OCI-LY7 (cell line): Measurements from ENCODE around the gene TMEM106C. TPM values are rescaled to one million over a fixed set of nuclear protein-coding genes. Genes with fewer than 3 reads are reported as not detected.

Experiments used
- BruUV-seq: library from RNA; stranded (reverse); fragments of 400-500 nt; replicated peaks from 2 replicates; lab custom pipeline; 2021; lab: Mats Ljungman, UMichigan
- CTCF ChIA-PET: fragments of 300-600 bp; sonication (Branson Sonifier 250); formaldehyde crosslinking; loops from one replicate; lab custom pipeline; 2022; ENCODE audit warnings: antibody characterized with exemption; ENCODE audit not compliant: unreplicated experiment; lab: Charles Lee
- POLR2A ChIA-PET: fragments of 300-600 bp; sonication (Branson Sonifier 250); formaldehyde crosslinking; loops from one replicate; lab custom pipeline; 2022; ENCODE audit warnings: antibody characterized with exemption; lab: Charles Lee
- DNase-seq: peaks from one replicate; pipeline ENCODE4 v3.0.0-alpha.2; 2015; ENCODE audit warnings: low spot score
- H2AFZ ChIP-seq: fragments of 200-600 bp; sonication (generic), shearing (Covaris generic); 2 replicates; pipeline ENCODE4 v1.6.1; 2014; ENCODE audit warnings: mild to moderate bottlenecking, antibody characterized with exemption, low read length, moderate library complexity
- H3K27ac ChIP-seq: fragments of 200-600 bp; sonication (generic); 2 replicates; pipeline ENCODE4 v1.5.1; 2014; ENCODE audit warnings: mixed run types, low read depth, mild to moderate bottlenecking, moderate library complexity, low read length, inconsistent platforms; ENCODE audit not compliant: poor library complexity, severe bottlenecking
- H3K36me3 ChIP-seq: fragments of 200-600 bp; sonication (generic); 2 replicates; pipeline ENCODE4 v1.6.1; 2014; ENCODE audit warnings: mild to moderate bottlenecking, antibody characterized with exemption, low read length, moderate library complexity, mixed read lengths; ENCODE audit not compliant: insufficient read depth
- H3K4me1 ChIP-seq: fragments of 200-600 bp; sonication (generic); 2 replicates; pipeline ENCODE4 v1.5.1; 2014; ENCODE audit warnings: mild to moderate bottlenecking, low read length; ENCODE audit not compliant: insufficient read depth, poor library complexity, severe bottlenecking
- H3K4me2 ChIP-seq: fragments of 200-600 bp; sonication (generic); 2 replicates; pipeline ENCODE4 v1.6.1; 2014; ENCODE audit warnings: mild to moderate bottlenecking, low read length
- H3K4me3 ChIP-seq: fragments of 200-600 bp; sonication (generic); 2 replicates; pipeline ENCODE4 v1.5.1; 2014; ENCODE audit warnings: mild to moderate bottlenecking, low read depth, low read length; ENCODE audit not compliant: poor library complexity, severe bottlenecking
- H3K79me2 ChIP-seq: fragments of 200-600 bp; sonication (generic); 2 replicates; pipeline ENCODE4 v1.6.1; 2016; ENCODE audit warnings: low read depth, mild to moderate bottlenecking, low read length, moderate library complexity, mixed read lengths; ENCODE audit not compliant: insufficient read depth
- H3K9me2 ChIP-seq: fragments of 200-600 bp; sonication (generic); 2 replicates; pipeline ENCODE4 v1.6.1; 2016; ENCODE audit warnings: mild to moderate bottlenecking, low read length, mixed read lengths; ENCODE audit not compliant: insufficient read depth
- H3K9me3 ChIP-seq: fragments of 200-600 bp; sonication (generic); 2 replicates; pipeline ENCODE4 v1.6.1; 2014; ENCODE audit warnings: mild to moderate bottlenecking, mixed run types, low read length, mixed read lengths
- H4K20me1 ChIP-seq: fragments of 200-600 bp; sonication (generic); 2 replicates; pipeline ENCODE4 v1.6.1; 2014; ENCODE audit warnings: mild to moderate bottlenecking, antibody characterized with exemption, low read length, moderate library complexity, mixed read lengths; ENCODE audit not compliant: insufficient read depth
- EZH2phosphoT487 ChIP-seq: fragments of 200-600 bp; sonication (generic); IDR thresholded peaks from 2 replicates; pipeline ENCODE4 v1.6.1; 2018; ENCODE audit warnings: low read depth, borderline replicate concordance, mild to moderate bottlenecking, mixed run types, antibody characterized with exemption, low read length, moderate library complexity, mixed read lengths
- intact Hi-C: fragments of 100-400 bp; cut with micrococcal nuclease; formaldehyde crosslinking; loops from one replicate; pipeline ENCODE4 v1.10.0; 2022; ENCODE audit not compliant: unreplicated experiment
- total RNA-seq, 2 experiments: library from RNA; depleted of rRNA in 1 of 2; stranded (reverse); fragments of >200 nt in 1 of 2; shearing (Covaris generic) in 1 of 2; gene quantifications; 2 replicates each; pipeline ENCODE4 v1.2.3, GENCODE V29; 2014 to 2022
- TF ChIP-seq, protein P1 (sequence below): fragments of 200-600 bp; sonication (generic); conservative IDR thresholded peaks from 2 replicates; pipeline ENCODE4 v1.5.1; 2014; ENCODE audit warnings: mild to moderate bottlenecking, antibody characterized with exemption, low read length, moderate library complexity, mixed read lengths

TMEM106C gene
- total RNA-seq, 2 experiments from 2014 or later = 123 to 182 TPM

DNA sequence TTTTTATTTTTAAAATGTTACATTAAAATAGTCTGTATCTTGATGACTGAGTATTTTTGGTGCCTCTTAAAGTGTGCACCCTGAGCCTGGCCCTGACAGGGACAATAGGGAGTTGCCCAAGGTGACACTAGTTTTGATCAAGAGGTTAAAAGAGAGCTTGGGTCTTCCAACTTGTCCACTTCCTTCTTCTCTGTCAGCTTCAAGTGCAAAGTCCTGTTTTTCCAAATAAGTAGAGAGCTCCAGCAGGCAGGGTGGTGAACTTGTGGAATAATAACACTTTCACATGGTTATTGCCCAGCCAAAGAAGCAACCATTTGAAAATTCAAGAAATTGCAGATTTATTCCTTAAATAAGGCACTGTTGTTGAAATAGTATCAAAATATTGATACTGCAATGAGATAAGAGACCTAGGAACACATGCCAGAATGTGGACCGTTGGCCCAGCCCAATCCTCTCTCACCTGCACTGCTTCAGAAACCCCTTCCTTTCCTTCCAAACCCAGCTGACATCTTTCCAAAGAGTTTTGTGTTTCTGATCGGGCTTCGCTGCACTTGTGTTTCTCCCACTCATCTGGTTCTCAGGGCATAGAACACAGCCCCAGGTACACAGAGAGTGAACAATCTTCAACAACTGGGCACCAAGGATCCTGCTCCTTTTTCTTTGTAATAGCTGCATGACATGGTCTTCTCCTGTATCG is 54.7 kb downstream of the TMEM106C start:
- Histone ChIP-seq H3K9me2 (no peaks in the 10 kb centered on the region), H3K9me3 (no peaks in the 10 kb centered on the region), H3K36me3 (no peaks in the 10 kb centered on the region), H2AFZ (no peak overlapping the region), H3K4me2 (no peak overlapping the region), H4K20me1 (no peaks in the 10 kb centered on the region), H3K4me1 (no peaks in the 10 kb centered on the region), H3K27ac (no peak overlapping the region), H3K79me2 (no peaks in the 10 kb centered on the region), H3K4me3 (no peak overlapping the region)
- no peak for DNase-seq
- TF ChIP-seq EZH2phosphoT487 = no peak
- TF ChIP-seq, protein P1, sequence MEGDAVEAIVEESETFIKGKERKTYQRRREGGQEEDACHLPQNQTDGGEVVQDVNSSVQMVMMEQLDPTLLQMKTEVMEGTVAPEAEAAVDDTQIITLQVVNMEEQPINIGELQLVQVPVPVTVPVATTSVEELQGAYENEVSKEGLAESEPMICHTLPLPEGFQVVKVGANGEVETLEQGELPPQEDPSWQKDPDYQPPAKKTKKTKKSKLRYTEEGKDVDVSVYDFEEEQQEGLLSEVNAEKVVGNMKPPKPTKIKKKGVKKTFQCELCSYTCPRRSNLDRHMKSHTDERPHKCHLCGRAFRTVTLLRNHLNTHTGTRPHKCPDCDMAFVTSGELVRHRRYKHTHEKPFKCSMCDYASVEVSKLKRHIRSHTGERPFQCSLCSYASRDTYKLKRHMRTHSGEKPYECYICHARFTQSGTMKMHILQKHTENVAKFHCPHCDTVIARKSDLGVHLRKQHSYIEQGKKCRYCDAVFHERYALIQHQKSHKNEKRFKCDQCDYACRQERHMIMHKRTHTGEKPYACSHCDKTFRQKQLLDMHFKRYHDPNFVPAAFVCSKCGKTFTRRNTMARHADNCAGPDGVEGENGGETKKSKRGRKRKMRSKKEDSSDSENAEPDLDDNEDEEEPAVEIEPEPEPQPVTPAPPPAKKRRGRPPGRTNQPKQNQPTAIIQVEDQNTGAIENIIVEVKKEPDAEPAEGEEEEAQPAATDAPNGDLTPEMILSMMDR = no peak
- no TSS peak for BruUV-seq
- intact Hi-C loops = no loop called here
- POLR2A ChIA-PET = no interaction called here
- CTCF ChIA-PET = interaction anchor here (0.6 kb wide), 2 partner anchors 67 to 182 kb away, joined by 3 to 5 read pairs; no protein-coding TSS in a partner anchor

Other genes with a start within 250 kb of the TMEM106C start
- 0.19 TPM in 1 of 2 replicates, not detected in the other for gene ENDOU, start 238.1 kb upstream of the TMEM106C start, total RNA-seq (2014; rRNA removed; shearing (Covaris generic))
- gene ENDOU, start 238.1 kb upstream of the TMEM106C start, total RNA-seq (2022) = 0.55 TPM in 1 of 2 replicates, not detected in the other
- gene RAPGEF3, start 204.7 kb upstream of the TMEM106C start, total RNA-seq (2014; rRNA removed; shearing (Covaris generic)) = 0.69 and 0.80 TPM in 2 replicates
- 2.9 and 4.7 TPM in 2 replicates for gene RAPGEF3, start 204.7 kb upstream of the TMEM106C start, total RNA-seq (2022)
- 3.8 and 9.6 TPM in 2 replicates for gene SLC48A1, start 190.4 kb upstream of the TMEM106C start, total RNA-seq (2014; rRNA removed; shearing (Covaris generic))
- 8.6 and 12.0 TPM in 2 replicates for gene SLC48A1, start 190.4 kb upstream of the TMEM106C start, total RNA-seq (2022)
- gene HDAC7, start 143.7 kb upstream of the TMEM106C start, total RNA-seq (2014; rRNA removed; shearing (Covaris generic)) = 38.4 and 45.9 TPM in 2 replicates
- 130 and 131 TPM in 2 replicates for gene HDAC7, start 143.7 kb upstream of the TMEM106C start, total RNA-seq (2022)
- gene VDR, start 58.6 kb upstream of the TMEM106C start, total RNA-seq (2014; rRNA removed; shearing (Covaris generic)) = 4.8 and 5.4 TPM in 2 replicates
- gene VDR, start 58.6 kb upstream of the TMEM106C start, total RNA-seq (2022) = 1.9 and 2.4 TPM in 2 replicates
- gene COL2A1, start 40.9 kb downstream of the TMEM106C start, total RNA-seq (2014; rRNA removed; shearing (Covaris generic)) = 0.03 TPM in 1 of 2 replicates, not detected in the other
- gene COL2A1, start 40.9 kb downstream of the TMEM106C start, total RNA-seq (2022) = 0.08 TPM in 1 of 2 replicates, not detected in the other
- 29.9 and 48.3 TPM in 2 replicates for gene SENP1, start 142.5 kb downstream of the TMEM106C start, total RNA-seq (2014; rRNA removed; shearing (Covaris generic))
- gene SENP1, start 142.5 kb downstream of the TMEM106C start, total RNA-seq (2022) = 54.7 and 63.5 TPM in 2 replicates
- 37.4 and 42.3 TPM in 2 replicates for gene PFKM, start 155.8 kb downstream of the TMEM106C start, total RNA-seq (2014; rRNA removed; shearing (Covaris generic))
- gene PFKM, start 155.8 kb downstream of the TMEM106C start, total RNA-seq (2022) = 72.5 and 80.1 TPM in 2 replicates
- 19.9 and 26.6 TPM in 2 replicates for gene ASB8, start 193.9 kb downstream of the TMEM106C start, total RNA-seq (2014; rRNA removed; shearing (Covaris generic))
- gene ASB8, start 193.9 kb downstream of the TMEM106C start, total RNA-seq (2022) = 39.3 and 41.5 TPM in 2 replicates
- not detected in 2 replicates for gene CCDC184, start 220.0 kb downstream of the TMEM106C start, total RNA-seq (2014; rRNA removed; shearing (Covaris generic))
- gene CCDC184, start 220.0 kb downstream of the TMEM106C start, total RNA-seq (2022) = not detected in 2 replicates
- gene OR10AD1, start 239.7 kb downstream of the TMEM106C start, total RNA-seq (2014; rRNA removed; shearing (Covaris generic)) = not detected in 2 replicates
- gene OR10AD1, start 239.7 kb downstream of the TMEM106C start, total RNA-seq (2022) = not detected in 2 replicates